ENCODE results near the gene CLK4. TPM values are rescaled to one million over a fixed set of nuclear protein-coding genes. Genes with fewer than 3 reads are reported as not detected.

The CLK4 gene
- total and polyA plus RNA-seq, 2 of the 8 experiments (the other 6 are each of a cell fraction or from before 2014, with no cell fraction given): 8.1 to 12.6 TPM

DNA sequence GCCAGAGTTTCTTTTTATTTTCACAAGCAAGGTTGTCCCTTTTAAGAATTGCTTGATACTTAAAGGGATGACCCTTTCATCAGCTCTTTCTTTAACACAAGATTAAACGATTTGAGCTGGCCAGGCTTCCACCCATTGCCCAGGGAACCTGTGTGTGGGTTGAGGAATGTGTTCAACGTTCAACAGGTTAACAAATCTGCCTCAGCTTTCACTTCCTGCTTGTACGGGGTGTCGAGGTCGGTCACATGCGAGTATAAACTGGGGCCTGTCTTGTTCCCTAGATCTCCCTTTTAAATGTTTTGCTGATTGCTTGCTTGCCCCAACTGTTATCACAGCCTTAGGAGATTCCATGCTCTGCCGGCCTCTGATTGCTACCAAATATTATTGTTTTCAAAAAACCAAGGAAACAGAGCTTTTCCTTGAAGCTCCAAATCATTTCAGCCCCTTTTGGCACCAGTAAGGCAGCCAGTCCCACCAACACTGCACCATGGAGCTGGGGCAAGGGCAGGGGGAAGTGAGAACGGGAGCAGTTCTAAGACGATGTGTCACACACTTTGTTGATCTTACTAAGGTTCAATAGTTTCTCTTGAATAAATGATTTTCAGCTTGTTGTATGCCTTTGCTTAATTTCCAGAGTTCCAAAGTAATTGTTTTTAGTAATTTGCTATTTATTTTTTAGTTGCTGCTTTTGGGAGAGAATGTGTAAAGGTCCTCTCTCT is 10.7 kb upstream of the CLK4 start:
- Histone ChIP-seq H3K14ac (ENCODE audit: insufficient read length) (no peak overlapping the region), H2BK5ac (ENCODE audit: low read depth, low read length) (no peak overlapping the region), H2BK15ac (ENCODE audit: low read length) (no peak overlapping the region), H3K9ac (replicated peaks in 1 of 4; ENCODE audit: extremely low read depth in 1 of 4, low read depth in 3 of 4, low read length in 3 of 4) (no peak overlapping the region), H3K18ac (ENCODE audit: extremely low read depth, low read length) (no peak overlapping the region), H3K56ac (replicated peaks; ENCODE audit: insufficient read length, low read depth, low read length) (no peak overlapping the region), H3K23me2 (ENCODE audit: low read depth, low read length) (no peaks in the 10 kb centered on the region), H2AFZ (ENCODE audit: low read length) (no peak overlapping the region; the same call in 1 of the 2 replicates), H3K4me3 (ENCODE audit: extremely low read depth in 1 of 4, insufficient read depth in 2 of 4, low read depth in 3 of 4, low read length in 4 of 4) (no peak overlapping the region), H3K27me3 (replicated peaks in 1 of 4; ENCODE audit: control insufficient read depth in 3 of 4, extremely low read depth in 1 of 4, insufficient read depth in 3 of 4, low read length in 3 of 4) (no peaks in the 10 kb centered on the region), H3K9me3 (ENCODE audit: insufficient read depth in 2 of 2, low read depth in 1 of 2, low read length in 1 of 2) (0 out of 4 replicates have a peak, but pooled peaks cover 0 to 2% of the 10 kb centered on the region in 2 experiments), H2BK20ac (ENCODE audit: low read length) (no peak overlapping the region), H4K8ac (ENCODE audit: extremely low read depth, insufficient read depth, low read length) (no peak overlapping the region), H2AK5ac (ENCODE audit: low read depth, low read length) (no peak overlapping the region), H4K5ac (ENCODE audit: insufficient read length, low read depth, low read length) (no peak overlapping the region), H3K36me3 (ENCODE audit: control insufficient read depth in 2 of 4, insufficient read depth in 4 of 4, low read length in 3 of 4) (no peaks in the 10 kb centered on the region), H2BK12ac (ENCODE audit: low read depth, low read length) (no peak overlapping the region), H3K23ac (ENCODE audit: insufficient read length) (no peak overlapping the region), H3K4me1 (replicated peaks in 1 of 4; ENCODE audit: control insufficient read depth in 3 of 4, insufficient read depth in 4 of 4, low read length in 3 of 4) (no peaks in the 10 kb centered on the region), H2BK120ac (replicated peaks; ENCODE audit: low read depth, low read length) (no peak overlapping the region), H3K27ac (ENCODE audit: low read depth, low read length) (no peak overlapping the region), H3K4me2 (ENCODE audit: insufficient read depth in 1 of 2, low read depth in 2 of 2, low read length in 2 of 2) (no peak overlapping the region), H3K79me1 (ENCODE audit: low read depth, low read length) (no peaks in the 10 kb centered on the region), H4K91ac (replicated peaks; ENCODE audit: insufficient read length, low read length) (no peak overlapping the region), H3K4ac (replicated peaks; ENCODE audit: insufficient read length, low read depth, low read length) (no peak overlapping the region), H4K20me1 (replicated peaks in 1 of 2; ENCODE audit: control insufficient read depth in 1 of 2, insufficient read depth in 2 of 2, low read length in 2 of 2) (no peaks in the 10 kb centered on the region), H3K79me2 (ENCODE audit: control insufficient read depth in 1 of 2, insufficient read depth in 2 of 2, low read length in 2 of 2) (no peaks in the 10 kb centered on the region)
- 91% methylated on average over 9 of the region's 9 CpGs; no CpG with 5 or more reads in 1 of the 2 experiments for WGBS, 2 experiments (ENCODE audit: extremely low coverage in 1 of 2, insufficient coverage in 1 of 2, insufficient read length in 1 of 2, insufficient replicate concordance in 2 of 2, low coverage in 1 of 2, low lambda C conversion rate in 2 of 2, missing lambda C conversion rate in 1 of 2)
- no peak for DNase-seq (ENCODE audit: low read depth in 1 of 2, low spot score in 2 of 2)
- no peak for FAIRE-seq
- ChIA-PET CTCF (ENCODE audit: partially characterized antibody) (interaction anchor here (1.0 to 1.2 kb wide), 3 partner anchors 9 to 18 kb away, joined by 3 to 4 read pairs (median 3); no protein-coding TSS in a partner anchor), POLR2A (ENCODE audit: partially characterized antibody) (interaction anchor here (0.6 to 1.1 kb wide), 2 partner anchors 11 to 981 kb away, joined by 3 to 4 read pairs; partner anchors contain the start of gene CLK4)
- TF ChIP-seq SAP30 (IDR thresholded peaks at IDR 0.05; ENCODE audit: insufficient read depth, insufficient replicate concordance, low read length) (no peak), RFX5 (IDR thresholded peaks at IDR 0.05; ENCODE audit: borderline replicate concordance, low read depth, low read length) (no peak), FOSL1 (IDR thresholded peaks at IDR 0.05; ENCODE audit: insufficient read depth, low read depth, low read length) (no peak), KDM1A (IDR thresholded peaks at IDR 0.05; ENCODE audit: borderline replicate concordance, low read length) (no peak), SIX5 (IDR thresholded peaks at IDR 0.05; ENCODE audit: low read depth, low read length) (no peak), KDM5A (IDR thresholded peaks at IDR 0.05; ENCODE audit: low read length) (no peak), ZNF274 (IDR thresholded peaks at IDR 0.05; ENCODE audit: borderline replicate concordance, extremely low read depth, low read length) (no peak), EP300 (IDR thresholded peaks at IDR 0.05; ENCODE audit: borderline replicate concordance in 1 of 2, low read depth in 2 of 2, low read length in 2 of 2) (no peak)
- TF ChIP-seq, protein P1, sequence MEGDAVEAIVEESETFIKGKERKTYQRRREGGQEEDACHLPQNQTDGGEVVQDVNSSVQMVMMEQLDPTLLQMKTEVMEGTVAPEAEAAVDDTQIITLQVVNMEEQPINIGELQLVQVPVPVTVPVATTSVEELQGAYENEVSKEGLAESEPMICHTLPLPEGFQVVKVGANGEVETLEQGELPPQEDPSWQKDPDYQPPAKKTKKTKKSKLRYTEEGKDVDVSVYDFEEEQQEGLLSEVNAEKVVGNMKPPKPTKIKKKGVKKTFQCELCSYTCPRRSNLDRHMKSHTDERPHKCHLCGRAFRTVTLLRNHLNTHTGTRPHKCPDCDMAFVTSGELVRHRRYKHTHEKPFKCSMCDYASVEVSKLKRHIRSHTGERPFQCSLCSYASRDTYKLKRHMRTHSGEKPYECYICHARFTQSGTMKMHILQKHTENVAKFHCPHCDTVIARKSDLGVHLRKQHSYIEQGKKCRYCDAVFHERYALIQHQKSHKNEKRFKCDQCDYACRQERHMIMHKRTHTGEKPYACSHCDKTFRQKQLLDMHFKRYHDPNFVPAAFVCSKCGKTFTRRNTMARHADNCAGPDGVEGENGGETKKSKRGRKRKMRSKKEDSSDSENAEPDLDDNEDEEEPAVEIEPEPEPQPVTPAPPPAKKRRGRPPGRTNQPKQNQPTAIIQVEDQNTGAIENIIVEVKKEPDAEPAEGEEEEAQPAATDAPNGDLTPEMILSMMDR (IDR thresholded peaks at IDR 0.05; ENCODE audit: control extremely low read depth in 1 of 3, insufficient read depth in 1 of 3, low read depth in 1 of 3, low read length in 3 of 3): no peak

Data from H1 (cell line).